CD4-positive, alpha-beta T cell treated with Interleukin-17A for 4 hours (primary cell): ENCODE data around the gene PLA2G3.
"Not testable (repeated sequence)": the region's sequence is repeated elsewhere in the genome, so short reads cannot be mapped to it uniquely, and the experiment has no call there.

Experiments used
- DNase-seq: peaks from one replicate; pipeline ENCODE4 v3.0.0-alpha.2; 2020; ENCODE audit warnings: mixed read lengths

The PLA2G3 gene

DNA sequence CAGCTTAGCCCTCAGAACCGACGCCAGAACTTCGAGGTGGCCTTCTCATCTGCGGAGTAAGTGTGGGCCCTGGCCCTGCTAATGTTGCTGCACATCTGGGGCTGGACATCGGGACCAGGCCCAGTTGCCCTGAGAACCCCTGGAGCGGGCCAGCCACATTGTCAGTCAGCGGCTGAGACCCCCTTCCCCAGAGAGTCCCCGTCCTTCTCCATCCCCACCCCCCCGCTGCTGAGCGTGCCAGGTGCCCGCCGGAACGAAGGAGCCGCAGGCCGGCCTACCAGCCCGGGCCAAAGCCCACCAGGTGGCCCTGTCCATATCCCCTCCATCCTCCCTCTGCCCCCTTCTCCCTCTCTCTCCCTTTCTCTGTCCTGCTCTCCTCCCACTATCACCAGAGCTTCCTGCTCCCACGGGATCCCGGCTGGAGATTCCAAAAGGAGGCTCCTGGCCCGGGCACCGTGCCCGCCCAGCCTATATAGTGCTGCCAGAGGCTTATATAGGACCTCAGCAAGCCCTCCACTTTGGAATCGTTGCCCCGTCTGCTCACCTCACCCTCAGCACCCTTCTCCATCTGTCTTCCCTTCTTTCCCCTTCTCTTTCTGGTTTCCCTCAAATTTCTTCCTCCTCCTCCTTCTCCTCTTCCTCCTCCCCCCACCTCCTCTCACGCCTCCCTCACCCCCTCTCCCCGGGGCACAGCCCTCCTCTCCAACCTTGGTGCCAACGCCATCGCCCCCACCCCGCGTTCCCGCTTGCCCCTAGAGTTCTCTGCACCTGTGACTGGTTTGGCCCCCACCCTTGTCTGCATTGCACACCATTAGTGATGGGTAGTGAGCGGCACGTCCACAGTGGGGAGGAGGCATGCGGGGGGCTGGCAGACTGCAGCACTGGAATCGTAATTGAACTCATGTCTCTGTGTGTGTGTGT, 40.2 kb downstream of the PLA2G3 start:
- no peak for DNase-seq

GRCh38 chr22:31099386-31099785, 40.9 kb downstream of the PLA2G3 start:
- DNase-seq: no peak

DNA sequence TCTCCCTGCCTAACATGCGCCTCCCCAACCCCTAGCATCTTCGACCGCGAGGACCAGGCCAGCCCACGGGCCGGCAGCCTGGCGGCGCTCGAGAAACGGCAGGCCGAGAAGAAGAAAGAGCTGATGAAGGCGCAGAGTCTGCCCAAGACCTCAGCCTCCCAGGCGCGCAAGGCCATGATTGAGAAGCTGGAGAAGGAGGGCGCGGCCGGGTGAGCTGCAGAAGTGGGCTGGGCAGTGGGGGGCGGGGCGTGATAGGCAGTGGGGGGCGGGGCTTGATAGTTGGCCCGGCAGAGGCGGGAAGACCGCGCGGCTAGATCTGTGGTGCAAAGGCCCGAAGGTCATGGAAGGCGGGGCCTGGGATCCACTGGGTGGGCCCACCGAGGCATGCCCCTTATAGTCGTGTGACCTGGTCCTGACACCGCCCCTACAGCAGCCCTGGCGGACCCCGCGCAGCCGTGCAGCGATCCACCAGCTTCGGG, 41.6 kb downstream of the PLA2G3 start:
- DNase-seq: no peak

- no peak for DNase-seq
Observed at GRCh38 chr22:31097941-31098631, 42.2 kb downstream of the PLA2G3 start.

DNA sequence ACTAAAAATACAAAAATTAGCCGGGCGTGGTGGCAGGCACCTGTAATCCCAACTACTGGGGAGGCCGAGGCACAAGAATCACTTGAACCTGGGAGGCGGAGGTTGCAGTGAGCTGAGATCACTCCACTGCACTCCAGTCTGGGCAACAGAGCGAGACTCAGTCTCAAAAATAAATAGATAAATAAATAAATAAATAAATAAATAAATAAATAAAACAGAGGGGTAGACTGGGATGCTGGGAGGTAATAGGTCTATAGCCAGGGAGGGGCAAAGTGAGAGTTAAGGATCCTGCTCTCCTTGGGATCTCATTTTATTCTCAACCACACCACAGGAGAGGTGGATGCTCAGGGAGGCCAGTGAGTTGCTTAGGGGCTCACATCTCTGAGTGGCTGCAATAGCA, 42.8 kb downstream of the PLA2G3 start:
- not testable (repeated sequence) for DNase-seq

- DNase-seq: no peak
Observed at GRCh38 chr22:31096657-31097279, 43.5 kb downstream of the PLA2G3 start.

DNA sequence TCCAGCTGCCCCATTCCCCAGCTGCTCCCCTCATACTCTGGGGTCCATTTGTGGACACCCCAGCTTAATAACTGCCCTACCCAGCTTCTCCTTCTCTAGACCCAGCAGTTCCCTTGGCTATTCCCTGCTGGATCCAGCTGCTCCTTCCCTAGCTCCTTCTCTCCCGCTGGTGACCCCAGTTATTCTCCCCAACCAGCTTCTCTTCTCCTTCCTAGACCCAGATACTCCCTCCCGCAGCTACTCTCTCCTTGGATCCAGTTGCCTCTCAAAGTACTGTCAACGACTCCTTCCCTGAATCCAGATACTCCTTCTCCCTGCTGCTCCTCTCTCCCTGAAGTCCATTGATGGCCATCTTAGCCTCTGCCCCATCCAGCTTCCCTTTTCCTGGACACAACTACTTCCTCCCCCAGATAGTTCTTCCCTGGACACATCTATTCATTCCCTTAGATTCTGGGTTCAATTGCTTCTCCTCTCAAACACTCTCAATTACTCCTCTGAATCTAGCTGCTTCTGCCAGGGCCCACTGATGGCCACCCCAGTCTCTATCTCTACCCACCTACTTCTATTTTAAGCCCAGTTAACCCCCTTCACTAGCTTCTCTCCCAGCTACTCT, 44.6 kb downstream of the PLA2G3 start:
- no peak for DNase-seq

DNA sequence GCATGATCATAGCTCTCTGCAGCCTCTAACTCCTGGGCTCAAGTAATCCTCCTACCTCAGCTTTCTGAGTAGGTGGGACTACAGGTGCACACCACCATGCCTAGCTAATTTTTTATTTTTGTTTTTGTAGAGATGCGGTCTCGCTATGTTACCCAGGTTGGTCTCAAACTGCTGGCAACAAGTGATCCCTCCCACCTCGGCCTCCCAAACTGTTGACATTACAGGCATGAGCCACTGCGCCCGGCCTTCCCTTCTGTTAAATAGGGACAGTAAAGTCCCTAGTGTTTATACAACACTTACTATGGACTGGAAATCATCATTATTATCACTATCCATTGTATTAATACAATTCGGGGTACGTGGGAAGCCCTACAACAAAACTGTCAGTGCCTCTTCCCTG, 45.6 kb downstream of the PLA2G3 start:
- DNase-seq: no peak

DNA sequence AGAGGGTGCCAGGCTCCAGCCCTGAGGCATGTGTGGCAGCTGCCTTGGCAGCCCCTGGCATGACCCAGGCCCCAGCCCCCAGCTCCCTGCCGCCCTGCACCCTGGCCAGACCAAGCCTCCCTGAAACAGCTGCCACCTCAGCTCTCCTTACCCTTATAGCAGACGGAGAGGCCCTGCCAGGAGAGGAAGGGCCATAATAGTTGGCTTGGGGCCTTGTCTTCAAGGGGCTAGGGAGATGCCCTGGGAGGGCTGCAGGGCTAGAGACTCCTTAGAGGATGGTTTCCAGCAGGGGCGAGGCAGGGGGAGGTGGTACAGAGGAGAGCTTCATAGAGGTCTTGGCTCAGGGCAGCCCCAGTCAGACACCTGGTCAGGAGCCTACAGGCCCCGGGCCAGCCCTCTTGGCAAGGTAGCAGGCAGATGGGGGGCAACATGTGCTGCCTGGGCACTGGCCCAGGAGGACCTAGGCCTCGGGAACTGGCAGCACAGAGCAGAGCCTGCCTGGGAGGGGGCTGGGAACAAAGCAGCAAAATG, 46.2 kb downstream of the PLA2G3 start:
- no peak for DNase-seq

DNA sequence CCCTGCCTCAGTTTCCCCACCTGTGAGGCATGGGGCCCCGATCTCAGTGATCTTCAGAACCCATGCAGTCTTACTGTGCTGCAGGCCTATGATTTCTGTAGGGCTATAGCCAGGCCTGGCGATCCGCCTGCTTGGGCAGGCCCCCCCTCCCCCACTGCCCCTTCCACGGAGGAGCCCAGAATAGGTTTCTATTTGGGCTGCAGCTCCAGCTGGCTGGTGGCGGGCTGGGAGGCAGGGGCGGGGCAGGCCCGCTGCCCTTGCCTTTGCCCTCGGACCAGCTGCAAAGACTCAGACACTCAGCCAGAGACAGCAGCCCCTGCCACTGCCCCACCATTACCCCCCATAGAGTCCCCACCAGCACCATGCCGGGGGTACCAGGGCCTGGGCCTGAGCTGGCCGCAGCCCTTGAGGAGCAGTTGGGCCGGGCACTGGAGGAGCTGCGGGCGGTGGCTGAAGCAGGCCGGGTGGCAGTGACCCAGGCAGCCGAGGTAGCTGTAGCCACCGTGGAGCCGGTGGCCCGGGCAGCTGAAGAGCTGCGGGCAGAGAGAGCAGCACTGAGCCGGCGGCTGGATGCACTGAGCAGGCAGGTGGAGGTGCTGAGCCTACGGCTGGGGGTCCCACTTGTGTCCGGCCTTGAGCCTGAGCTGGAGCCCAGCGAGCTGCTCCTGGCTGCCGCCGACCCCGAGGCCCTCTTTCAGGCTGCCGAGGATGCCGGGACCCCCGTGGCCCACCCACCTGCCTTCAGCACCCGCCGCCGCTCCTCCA, 47.0 kb downstream of the PLA2G3 start:
- no peak for DNase-seq

GRCh38 chr22:31092161-31092560, 48.1 kb downstream of the PLA2G3 start:
- DNase-seq: no peak

DNA sequence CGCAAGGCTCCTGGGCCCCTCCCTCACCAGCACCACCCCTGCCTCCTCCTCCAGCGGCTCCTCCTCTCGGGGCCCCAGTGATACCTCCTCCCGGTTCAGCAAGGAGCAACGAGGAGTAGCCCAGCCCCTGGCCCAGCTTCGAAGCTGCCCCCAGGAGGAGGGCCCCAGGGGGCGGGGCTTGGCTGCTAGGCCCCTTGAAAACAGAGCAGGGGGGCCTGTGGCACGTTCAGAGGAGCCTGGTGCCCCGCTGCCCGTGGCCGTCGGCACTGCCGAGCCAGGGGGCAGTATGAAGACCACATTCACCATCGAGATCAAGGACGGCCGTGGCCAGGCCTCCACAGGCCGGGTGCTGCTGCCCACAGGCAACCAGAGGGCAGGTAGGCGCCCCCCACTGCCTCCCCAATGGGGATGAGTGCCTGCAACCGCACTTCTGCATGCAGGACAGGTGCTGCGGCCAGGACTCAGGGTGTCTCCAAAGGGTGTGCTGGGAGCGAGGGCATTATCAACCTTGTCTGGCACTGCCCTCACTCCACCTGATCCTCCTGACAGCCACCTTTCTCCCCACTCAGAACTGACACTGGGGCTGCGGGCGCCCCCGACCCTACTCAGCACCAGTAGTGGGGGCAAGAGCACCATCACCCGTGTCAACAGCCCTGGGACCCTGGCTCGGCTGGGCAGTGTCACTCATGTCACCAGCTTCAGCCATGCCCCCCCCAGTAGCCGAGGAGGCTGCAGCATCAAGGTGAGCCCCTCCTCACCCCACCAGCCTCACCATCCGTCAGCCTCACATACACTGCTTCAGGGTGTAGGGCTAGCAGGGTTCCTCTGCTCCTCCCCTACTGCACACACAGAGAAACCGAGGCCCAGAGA, 49.0 kb downstream of the PLA2G3 start:
- no peak for DNase-seq

- no peak for DNase-seq
Observed at GRCh38 chr22:31090217-31091085, 49.9 kb downstream of the PLA2G3 start.

DNA sequence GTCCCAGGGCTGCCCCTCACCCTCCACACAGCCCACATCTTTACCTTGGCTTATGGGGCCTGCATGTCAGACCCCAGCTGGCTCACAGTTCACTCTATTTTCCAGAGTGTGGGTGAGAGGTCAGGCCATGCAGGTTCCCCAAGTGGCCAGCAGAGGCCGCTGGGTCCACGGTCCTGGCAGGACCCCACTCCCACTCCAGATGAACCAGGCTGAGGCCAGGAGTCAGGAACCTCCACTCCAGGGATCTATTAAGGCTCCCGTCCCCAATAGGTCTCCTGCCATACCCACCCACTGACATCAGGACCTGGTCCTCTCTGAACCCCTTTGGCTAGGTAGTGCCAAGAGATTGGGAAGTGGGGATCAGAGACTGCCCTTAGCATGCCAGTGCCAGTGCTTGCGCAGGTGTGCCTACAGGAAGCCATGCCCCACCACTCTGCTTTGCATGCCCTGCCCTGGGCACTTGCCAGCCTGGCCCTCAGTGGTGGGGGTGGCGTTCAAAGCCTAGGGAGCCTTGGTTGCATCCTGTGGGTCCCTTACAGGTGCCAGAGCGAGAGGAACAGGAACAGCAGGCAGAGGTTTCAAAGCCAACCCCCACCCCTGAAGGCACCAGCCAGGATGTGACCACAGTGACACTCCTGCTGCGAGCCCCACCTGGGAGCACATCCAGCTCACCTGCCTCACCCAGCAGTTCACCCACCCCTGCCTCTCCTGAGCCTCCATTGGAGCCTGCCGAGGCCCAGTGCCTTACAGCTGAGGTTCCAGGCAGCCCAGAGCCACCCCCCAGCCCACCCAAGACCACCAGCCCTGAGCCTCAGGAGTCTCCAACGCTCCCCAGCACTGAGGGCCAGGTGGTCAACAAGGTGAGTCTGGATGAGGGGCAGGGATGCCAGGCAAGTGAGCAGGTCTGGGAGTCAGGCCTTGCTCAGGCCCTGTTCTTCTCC, 50.9 kb downstream of the PLA2G3 start:
- DNase-seq: peak; percentile 61

DNA sequence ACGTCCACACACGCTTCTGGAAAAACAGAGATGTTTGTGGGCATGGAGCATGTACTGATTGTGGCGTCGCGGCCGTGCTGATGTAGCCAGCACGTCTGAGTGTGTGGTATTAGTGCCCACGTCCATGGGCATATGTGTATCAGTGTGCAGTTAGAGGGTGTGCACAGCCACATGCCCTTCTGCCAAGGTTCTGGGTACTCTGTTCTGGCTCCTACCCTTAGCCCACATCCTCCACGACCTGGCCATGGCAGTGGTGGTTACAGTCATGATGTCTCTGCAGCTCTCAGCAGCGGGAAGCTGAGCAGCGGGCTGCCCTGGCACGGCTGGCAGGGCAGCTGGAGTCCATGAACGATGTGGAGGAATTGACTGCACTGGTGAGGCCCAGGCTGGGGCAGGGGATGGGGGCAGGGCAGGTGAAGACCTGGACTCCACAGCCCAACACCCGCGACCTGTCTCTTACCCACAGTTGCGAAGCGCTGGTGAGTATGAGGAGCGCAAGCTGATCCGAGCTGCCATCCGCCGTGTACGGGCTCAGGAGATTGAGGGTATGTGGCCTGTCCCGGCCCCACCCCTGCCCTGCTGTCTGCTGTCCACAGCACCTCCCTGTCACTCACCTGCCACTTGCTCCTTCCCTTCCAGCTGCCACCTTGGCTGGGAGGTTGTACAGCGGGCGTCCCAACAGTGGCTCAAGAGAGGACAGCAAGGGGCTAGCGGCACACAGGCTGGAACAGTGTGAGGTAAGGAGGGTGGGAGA, 51.9 kb downstream of the PLA2G3 start:
- DNase-seq: no peak

- DNase-seq: no peak
Observed at GRCh38 chr22:31087744-31088215, 52.5 kb downstream of the PLA2G3 start.

DNA sequence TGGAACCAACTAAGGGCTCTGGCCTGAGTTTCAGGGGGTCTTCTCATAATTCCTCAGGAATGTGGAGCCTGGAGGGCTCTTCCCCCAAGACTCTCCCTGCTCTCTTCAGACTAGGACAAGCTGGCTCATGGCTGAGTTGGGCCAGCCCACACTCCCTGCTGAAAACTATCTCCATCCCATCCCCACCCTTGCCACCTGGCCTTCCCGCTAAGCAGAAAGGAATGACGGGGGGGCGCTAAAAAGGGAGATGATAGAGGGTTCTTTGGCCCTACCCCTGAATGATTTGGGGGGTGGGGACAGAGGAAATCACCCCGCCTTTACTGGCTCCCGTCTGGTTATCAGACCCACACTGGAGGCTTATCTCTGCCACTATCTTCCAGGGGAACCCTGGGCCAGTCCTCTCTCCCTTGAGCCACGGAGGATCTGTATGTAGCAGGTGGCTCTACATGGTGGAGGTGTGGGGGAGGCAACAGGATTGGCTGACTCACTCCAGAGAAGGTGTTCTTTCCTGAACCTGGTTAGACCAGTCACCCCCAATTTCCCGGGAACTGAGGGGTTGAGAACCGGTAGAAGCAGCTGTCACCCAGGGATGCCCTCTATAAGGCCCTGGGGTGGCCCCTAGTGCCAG, 53.5 kb downstream of the PLA2G3 start:
- DNase-seq: no peak
